GM18502 (cell line): ENCODE data around the gene ANKMY2.
A peak's percentile ranks its signal among the peaks of the same experiment; 100 is the strongest.
"Not testable (repeated sequence)": the region's sequence is repeated elsewhere in the genome, so short reads cannot be mapped to it uniquely, and the experiment has no call there.

ENCODE experiments used
- ATAC-seq: cut with Tn5 transposase; IDR thresholded peaks from one replicate; pipeline ENCODE4 v1.9.1; 2021; ENCODE audit warnings: mild to moderate bottlenecking; ENCODE audit not compliant: unreplicated experiment, poor library complexity

ANKMY2 gene

GRCh38 chr7:16634271-16634738, 11.2 kb downstream of the ANKMY2 start:
- no peak for ATAC-seq

- ATAC-seq, result no peak
These were observed 14.9 kb downstream of the ANKMY2 start for GRCh38 chr7:16630654-16631053.

GRCh38 chr7:16627236-16627635, 18.3 kb downstream of the ANKMY2 start:
- no peak for ATAC-seq

GRCh38 chr7:16626388-16626787, 19.2 kb downstream of the ANKMY2 start:
- no peak for ATAC-seq

GRCh38 chr7:16619979-16620408, 25.6 kb downstream of the ANKMY2 start:
- ATAC-seq, result peak; percentile 98

DNA sequence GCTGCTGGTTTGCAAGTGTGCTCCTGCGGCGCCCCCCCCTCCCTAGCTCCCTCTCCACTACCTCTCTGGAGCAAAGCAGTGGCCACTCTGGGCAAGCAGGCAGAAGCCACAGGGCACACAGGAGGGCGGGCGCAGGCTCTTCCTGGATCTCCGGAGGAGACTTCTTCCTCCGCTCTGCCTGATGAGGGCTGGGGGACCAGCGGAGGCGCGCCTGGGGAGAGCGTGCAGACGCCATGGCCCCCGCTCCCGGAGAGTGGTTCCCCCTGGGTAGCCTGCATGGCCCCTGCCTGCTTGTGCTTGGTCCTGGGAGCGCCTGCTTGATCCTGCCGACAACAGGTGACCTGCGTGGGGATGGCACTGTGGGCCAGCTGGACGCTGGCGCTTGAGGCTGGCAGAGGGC, 29.0 kb downstream of the ANKMY2 start:
- ATAC-seq, result no peak

- ATAC-seq, result no peak
These were observed 29.4 kb downstream of the ANKMY2 start for GRCh38 chr7:16616122-16616521.

GRCh38 chr7:16615228-16615627, 30.3 kb downstream of the ANKMY2 start:
- ATAC-seq, result no peak

GRCh38 chr7:16611711-16612110, 33.8 kb downstream of the ANKMY2 start:
- ATAC-seq, result no peak

DNA sequence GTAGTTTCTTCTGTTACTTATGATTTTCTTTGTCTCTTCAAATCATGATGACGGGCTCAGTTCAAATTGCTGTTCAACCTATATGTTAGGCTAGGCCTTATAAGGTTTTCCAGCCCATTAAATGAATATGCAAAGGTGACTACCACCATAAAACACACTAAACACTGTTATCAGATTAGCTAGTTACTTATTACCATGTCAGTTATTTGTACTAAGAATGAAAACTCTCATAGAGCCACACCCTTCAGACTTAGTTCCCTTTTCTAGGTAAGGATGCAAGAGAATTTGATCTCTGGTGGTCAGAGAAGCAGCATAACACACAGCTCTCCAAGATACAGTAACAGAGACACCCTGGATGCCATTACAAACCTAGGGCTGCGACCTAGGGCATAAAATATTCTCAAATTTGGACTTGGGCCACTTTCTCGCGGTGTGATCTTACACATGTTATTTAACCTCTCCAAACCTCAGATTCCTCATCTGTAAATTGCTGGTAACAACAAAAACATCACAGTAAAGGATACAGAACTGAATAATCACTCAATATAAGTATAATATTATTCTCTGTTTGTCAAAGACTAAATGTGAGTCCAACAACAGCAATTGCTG, 35.6 kb downstream of the ANKMY2 start:
- peak; percentile 83 for ATAC-seq

- no peak for ATAC-seq
These were observed 38.9 kb downstream of the ANKMY2 start for GRCh38 chr7:16606704-16607103.

DNA sequence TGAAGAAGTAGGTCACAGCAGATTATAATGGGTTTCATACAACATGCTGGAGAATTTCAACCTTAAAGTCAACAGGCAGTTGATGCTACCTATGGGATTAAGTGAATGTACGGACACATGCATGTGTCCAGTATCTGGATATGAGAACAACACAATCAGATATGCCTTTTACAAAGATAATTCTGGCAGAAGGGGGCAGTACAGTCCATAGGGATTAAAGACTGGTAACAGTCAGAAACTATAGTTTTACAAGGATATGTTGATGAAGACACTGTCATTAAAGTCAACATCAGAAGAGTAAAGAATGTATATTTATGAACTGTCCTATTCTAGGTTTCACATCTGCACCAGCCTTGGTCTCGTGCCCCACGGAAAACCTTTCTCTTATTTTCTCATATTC, 41.5 kb downstream of the ANKMY2 start:
- no peak for ATAC-seq

- ATAC-seq, result no peak
These were observed 41.9 kb downstream of the ANKMY2 start for GRCh38 chr7:16603633-16604032.

- no peak for ATAC-seq
These were observed 45.7 kb downstream of the ANKMY2 start for GRCh38 chr7:16599860-16600259.

DNA sequence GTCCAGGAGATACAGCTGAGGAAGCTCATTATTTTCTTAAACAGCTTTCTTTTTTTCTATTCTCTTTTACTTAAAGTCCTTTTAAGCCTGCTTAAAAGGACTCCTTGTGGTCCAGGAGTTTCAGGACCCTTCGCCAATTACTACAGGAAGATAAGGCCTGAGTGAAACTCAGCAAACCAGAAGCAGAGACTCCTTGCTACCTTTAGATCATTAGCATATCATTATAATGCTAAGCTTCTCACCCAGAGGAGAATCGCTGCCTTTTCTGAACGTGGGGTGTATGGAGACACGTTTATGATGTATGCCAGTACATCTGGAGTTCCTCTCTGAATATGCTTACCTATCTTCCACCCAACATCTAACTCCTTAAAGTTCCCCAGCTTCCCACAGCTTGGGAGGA, 47.5 kb downstream of the ANKMY2 start:
- ATAC-seq, result no peak

DNA sequence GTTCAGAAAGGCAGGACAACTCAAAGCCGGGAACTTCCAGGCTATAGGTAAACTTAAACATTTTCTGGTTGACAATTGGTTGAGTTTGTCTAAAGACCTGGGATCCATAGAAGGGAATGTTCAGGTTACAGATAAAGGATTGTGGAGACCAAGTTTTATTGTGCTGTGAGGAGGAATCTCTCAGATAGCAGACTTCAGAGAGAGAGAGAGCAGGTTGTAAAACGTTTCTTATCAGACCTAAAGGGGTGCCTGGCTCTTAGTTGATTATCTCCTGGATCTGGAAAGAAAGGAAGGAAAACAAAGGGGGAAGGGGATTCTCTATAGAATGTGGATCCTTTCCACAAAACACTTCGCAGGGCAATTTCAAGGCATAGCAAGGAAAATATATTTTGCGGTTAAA, 50.0 kb downstream of the ANKMY2 start:
- not testable (repeated sequence) for ATAC-seq

DNA sequence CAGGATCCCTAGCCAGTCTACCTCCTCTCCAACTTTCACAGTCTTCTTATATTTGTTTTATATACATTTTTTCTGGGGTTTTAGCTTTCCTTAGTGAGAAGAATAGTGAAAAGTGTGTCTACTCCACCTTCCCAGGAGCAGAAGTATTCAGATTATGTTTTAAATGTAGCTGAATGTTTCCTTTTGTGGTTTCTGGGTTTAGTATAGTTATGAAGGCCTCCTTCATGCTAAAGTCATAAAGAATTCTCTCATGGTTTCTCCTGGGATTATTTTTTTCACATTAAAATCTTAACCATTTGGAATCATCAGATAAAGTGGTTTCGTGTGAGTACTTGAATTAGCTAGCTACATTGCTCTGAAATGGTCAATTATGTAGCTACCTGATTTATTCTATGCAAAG, 50.9 kb downstream of the ANKMY2 start:
- no peak for ATAC-seq

DNA sequence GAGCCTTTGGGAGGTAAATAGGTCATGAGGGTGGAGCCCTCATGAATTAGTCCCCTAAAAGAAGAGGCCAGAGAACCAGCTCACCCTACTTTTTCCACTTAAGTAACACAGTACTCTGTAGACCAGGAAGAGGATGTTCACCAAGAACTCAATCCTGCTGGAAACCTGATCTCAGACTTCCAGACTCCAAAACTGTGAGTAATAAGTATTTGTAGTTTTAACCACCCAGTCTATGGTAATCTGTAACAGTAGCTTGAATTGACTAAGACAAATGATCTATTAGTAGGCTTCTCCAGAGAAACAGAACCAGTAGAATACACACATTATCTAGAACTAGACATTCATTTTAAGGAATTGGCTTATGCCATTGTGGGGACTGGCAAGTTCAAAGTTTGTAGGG, 51.5 kb downstream of the ANKMY2 start:
- no peak for ATAC-seq

- no peak for ATAC-seq
These were observed 53.2 kb downstream of the ANKMY2 start for GRCh38 chr7:16592395-16592794.

DNA sequence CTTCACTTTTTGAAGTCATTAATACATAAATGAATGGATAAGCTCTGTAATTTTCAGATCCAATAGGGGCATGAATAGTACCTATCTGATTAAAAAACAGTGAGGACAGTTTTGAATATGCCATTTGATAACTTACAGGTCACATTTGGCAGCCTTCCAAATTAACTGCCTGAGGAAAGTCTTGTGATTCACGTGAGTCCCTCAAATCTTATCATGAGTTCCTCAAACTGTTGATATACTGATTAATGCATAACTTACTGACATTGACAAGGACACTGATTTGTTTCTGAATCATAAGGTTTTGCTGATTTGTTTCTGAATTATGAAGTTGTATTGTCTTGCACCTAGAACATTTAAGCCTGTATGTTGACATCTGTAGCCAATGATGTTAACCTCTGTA, 55.1 kb downstream of the ANKMY2 start:
- no peak for ATAC-seq

- ATAC-seq, result no peak
These were observed 55.7 kb downstream of the ANKMY2 start for GRCh38 chr7:16589881-16590280.

- no peak for ATAC-seq
These were observed 57.8 kb downstream of the ANKMY2 start for GRCh38 chr7:16587790-16588189.

GRCh38 chr7:16587129-16587528, 58.4 kb downstream of the ANKMY2 start:
- no peak for ATAC-seq
